GM18870 (cell line): ENCODE results near the gene B3GLCT.
"Not testable (repeated sequence)": the region's sequence is repeated elsewhere in the genome, so short reads cannot be mapped to it uniquely, and the experiment has no call there.

Experiments
- ATAC-seq: cut with Tn5 transposase; IDR thresholded peaks from one replicate; pipeline ENCODE4 v1.9.1; 2021; ENCODE audit warnings: moderate library complexity; ENCODE audit not compliant: unreplicated experiment

B3GLCT gene

GRCh38 chr13:31339616-31340015 lies 139.8 kb downstream of the B3GLCT start:
- not testable (repeated sequence) for ATAC-seq

- not testable (repeated sequence) for ATAC-seq
Observed at GRCh38 chr13:31340848-31341247, 141.1 kb downstream of the B3GLCT start.

- no peak for ATAC-seq
Observed at GRCh38 chr13:31346891-31347290, 147.1 kb downstream of the B3GLCT start.

- no peak for ATAC-seq
Observed at GRCh38 chr13:31349156-31349555, 149.4 kb downstream of the B3GLCT start.

- no peak for ATAC-seq
Observed at GRCh38 chr13:31350560-31350959, 150.8 kb downstream of the B3GLCT start.

GRCh38 chr13:31351376-31351775 lies 151.6 kb downstream of the B3GLCT start:
- no peak for ATAC-seq

- ATAC-seq = no peak
Observed at GRCh38 chr13:31352467-31352866, 152.7 kb downstream of the B3GLCT start.

- ATAC-seq = no peak
Observed at GRCh38 chr13:31355001-31355400, 155.2 kb downstream of the B3GLCT start.

- ATAC-seq = no peak
Observed at GRCh38 chr13:31356991-31357390, 157.2 kb downstream of the B3GLCT start.

- ATAC-seq = no peak
Observed at GRCh38 chr13:31357581-31357980, 157.8 kb downstream of the B3GLCT start.

- no peak for ATAC-seq
Observed at GRCh38 chr13:31361673-31362072, 161.9 kb downstream of the B3GLCT start.

- ATAC-seq = no peak
Observed at GRCh38 chr13:31365630-31366029, 165.9 kb downstream of the B3GLCT start.

GRCh38 chr13:31367410-31367809 lies 167.6 kb downstream of the B3GLCT start:
- ATAC-seq = no peak

GRCh38 chr13:31369213-31369612 lies 169.4 kb downstream of the B3GLCT start:
- no peak for ATAC-seq

GRCh38 chr13:31372454-31372853 lies 172.7 kb downstream of the B3GLCT start:
- ATAC-seq = no peak

- ATAC-seq = no peak
Observed at GRCh38 chr13:31374682-31375081, 174.9 kb downstream of the B3GLCT start.

GRCh38 chr13:31377946-31378345 lies 178.2 kb downstream of the B3GLCT start:
- no peak for ATAC-seq

- ATAC-seq = no peak
Observed at GRCh38 chr13:31380715-31381114, 180.9 kb downstream of the B3GLCT start.
